GM18511 (cell line): Measurements from ENCODE around the gene PDCD6IP.
"Not testable (repeated sequence)": the region's sequence is repeated elsewhere in the genome, so short reads cannot be mapped to it uniquely, and the experiment has no call there.

Source experiments
- ATAC-seq: cut with Tn5 transposase; IDR thresholded peaks from one replicate; pipeline ENCODE4 v1.9.1; 2021; ENCODE audit warnings: mild to moderate bottlenecking, moderate library complexity; ENCODE audit not compliant: unreplicated experiment

PDCD6IP gene

DNA sequence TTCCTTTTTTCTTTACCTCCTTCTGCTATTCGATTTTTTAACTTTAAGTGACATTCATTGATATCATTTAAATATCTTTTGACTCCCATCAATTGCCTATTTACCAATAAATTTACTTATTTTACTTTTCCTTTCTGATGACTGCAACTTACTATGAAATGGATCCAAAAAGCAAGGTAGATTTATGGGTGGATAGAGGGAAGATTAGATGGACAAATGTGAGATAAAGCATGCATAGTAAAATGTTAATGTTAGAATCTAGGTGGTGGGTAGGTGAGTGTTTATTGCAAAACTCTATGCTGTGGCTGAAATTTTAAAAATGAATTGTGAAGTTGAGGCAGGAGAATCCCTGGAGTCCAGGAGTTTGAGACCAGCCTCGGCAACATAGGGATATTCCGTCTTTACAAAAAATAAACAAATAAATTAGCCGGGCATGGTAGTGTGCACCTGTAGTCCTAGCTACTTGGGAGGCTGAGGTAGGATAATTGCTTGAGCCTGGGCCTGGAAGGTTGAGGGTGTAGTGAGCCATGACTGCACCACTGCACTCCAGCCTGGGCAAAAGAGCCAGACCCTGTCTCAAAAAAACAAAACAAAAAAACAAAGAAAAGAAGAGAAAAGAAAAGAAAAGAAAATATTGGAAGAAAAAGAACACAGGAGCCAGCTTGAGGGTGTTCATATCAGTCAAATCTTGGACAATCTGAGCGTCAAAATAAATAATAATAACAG is 6.1 kb upstream of the PDCD6IP start:
- ATAC-seq: no peak

DNA sequence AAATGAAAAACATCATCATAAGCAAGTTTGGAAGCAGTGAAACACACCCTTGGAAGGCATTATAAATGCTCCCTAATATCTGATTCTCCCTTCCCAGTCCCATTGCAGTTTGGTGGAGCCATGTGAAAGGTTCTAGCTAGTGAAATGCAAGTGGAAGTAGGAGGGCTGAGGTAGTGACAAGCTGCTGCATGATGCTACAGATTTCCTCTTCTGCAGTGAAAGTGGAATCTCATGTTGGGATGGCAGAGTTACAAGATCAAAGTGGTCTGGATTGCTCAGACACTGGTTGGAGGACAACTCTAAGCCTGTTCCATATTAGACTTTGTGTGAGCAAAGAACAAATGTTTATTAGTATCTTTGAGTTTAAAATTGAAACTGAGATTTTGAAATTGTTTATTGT is 3.3 kb upstream of the PDCD6IP start:
- no peak for ATAC-seq

DNA sequence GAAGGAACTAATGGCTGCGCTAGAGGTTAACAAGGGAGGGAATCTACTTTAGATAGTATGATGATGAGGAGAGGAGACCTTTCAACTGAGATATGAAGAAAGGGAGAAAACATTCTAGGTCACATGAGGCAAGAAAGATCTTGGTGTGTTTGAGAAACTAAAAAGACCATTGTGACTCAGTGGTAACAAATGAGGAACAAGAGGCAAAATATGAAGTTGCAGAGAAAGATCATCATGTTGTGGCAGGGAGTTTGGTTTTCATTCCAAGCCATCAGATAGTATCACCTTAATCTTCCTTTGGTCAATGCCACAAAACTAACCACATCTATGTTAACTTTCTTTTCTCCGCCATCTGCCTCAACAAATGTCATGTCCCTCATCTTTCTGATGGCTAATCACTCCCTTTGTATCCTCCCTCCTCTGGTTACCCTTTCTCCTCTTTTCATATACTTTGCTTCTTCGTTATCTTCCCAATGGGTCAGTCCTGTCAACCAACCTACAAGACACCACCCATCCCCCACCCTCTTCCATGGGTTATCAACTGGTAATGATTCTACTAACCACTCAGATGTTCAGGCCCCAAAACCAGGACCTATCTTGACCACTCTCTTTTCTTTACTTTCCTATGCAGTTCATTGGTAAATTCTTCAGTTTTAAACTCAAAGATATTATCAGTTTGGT is 2.4 kb upstream of the PDCD6IP start:
- no peak for ATAC-seq

DNA sequence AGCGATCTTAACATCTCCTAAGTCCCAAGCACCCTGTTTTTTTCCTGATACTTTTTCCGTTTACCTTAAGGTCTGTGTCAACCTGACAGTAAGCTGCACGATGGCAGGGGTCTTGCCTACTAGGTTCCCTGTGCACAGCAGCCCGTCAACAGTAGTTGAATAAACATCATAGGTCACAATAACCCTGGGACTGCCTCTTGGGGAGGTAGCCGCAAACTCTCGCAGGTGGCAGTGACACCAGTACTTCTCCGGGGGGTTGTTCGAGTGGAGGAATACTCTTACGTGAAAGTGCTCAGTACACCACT is 365 bp upstream of the PDCD6IP start:
- ATAC-seq: peak; percentile 59

DNA sequence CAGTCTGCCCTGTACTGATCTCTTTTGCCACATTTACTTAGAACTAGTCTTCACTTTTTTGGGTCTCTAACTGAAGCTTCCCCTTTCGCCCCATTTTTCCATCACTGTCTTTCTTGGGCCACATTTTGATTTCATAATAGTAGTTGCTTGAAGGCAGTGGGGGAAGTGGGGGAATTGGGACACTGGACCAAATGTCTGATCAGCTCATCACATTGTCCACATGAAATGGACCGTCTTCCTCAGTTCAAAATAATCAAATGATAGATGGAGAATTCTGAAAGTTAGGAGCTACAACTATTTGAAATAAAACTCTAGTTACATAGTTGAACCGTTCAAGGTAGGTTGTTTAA is 747 bp downstream of the PDCD6IP start:
- ATAC-seq: no peak

DNA sequence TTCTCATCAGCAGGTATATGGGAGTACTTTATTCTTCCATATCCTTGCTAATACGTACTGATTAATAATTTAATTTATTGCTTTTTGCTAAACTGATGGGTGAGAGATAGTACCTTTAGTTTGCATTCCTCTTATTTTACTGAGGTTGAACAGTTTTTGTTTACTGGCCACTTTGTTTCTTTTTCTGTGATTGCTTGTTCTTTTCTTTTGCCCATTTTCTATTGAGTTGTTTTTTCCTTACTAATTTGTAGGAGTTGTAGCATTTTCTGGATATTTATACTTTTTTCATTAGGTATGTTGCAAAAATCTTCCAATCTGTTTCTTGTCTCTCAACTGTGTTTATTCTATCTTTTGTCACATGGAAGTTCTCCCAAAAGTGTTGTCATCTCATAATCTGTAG is 4.8 kb downstream of the PDCD6IP start:
- ATAC-seq: no peak

DNA sequence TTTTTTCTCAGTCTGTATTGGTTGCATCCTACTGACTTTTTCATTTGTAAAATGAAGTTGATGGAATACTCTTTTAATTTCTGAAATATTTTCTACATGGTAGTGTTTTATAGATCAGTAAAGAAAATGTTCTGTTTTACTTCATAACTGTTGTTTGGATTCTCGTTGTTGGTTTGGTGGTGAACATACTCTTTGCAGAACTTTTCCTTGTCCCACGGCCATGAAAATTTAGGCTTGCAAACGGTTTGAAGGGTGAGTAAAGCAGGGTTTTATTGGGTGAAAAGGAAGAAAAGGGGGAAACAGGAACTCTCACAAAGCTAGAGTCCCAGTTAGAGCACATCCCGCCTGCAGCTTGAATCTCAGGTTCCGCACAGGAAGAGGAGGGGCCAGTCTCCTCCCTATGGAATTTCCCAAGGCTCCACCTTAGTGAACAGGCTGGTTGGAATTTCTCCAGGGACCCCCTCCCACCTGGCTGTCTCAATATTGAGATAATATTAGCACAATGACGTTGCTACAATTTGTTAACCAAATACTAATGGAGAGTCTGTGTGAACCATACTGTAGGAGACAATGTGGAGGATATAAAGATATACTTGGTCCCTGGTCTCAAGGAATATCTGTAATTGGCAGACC is 5.6 kb downstream of the PDCD6IP start:
- no peak for ATAC-seq

DNA sequence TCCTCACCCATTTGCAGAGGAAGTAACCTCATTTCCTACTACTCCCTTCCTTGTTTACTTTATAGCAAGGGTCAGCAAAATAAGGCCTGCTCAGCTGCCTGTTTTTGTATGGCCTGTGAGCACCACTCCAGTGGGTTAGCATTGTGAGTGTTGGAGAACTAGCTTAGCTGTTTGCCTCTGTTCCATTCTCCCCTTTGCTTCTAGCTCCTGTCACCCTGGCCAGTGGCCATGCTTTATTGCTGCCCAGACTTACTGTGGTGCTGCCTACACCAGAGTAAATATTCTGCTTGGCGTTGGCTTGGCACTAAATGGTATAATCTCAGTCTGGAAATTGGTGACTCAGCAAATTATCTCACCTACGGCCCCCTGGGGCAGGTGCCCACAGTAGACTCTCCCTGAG is 8.8 kb downstream of the PDCD6IP start:
- no peak for ATAC-seq

DNA sequence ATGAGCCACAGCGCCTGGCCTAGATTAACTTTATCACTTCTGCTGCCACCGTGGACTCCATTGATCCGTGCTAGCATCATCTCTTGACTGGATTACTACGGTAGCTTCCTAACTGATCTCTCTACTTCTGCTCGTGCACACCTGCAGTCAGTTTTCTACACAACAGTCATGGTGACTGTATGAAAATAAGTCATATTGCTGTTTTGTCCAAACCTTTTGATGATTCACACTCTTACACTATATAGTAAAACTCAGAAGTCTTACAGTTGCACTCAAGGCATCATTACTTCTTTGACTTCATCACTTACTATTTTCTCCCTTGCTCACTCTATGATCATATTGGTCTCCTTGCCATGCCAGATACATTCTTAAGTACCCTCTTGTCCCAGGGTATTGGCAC is 10.1 kb downstream of the PDCD6IP start:
- no peak for ATAC-seq

DNA sequence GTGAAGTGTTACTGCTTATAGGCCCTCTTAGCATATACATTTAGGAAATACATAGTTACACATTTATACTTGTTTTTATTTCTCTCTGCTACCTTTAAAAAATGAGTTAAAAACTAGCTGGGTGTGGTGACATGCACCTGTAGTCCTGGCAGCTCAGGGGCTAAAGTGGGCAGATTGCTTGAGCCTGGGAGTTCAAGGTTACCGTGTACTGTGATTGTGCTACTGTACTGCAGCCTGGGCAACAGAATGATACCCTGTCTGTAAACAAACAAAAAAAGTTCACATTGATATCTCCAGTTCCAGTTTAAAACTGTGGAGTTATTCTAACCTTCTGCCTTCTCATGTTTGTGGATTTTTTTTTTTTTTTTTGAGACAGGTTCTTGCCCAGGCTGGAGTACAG is 12.1 kb downstream of the PDCD6IP start:
- no peak for ATAC-seq

DNA sequence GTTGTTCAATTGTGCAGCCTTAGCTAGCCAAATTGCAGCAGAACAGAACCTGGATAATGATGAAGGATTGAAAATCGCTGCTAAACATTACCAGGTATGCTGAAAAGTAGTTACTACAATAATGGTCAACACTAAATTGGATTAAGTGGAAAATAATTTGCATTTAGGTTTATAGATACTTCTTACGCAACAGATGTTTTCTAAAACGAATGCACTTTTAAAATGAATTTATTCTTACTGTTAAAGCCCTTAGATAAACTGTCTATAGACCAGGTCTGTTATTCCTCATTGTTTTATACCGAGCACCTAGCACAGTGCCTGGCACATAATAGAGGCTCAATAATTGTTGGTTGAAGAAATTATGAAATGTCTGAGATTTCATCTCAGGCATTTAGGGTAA is 23.6 kb downstream of the PDCD6IP start:
- ATAC-seq: no peak

DNA sequence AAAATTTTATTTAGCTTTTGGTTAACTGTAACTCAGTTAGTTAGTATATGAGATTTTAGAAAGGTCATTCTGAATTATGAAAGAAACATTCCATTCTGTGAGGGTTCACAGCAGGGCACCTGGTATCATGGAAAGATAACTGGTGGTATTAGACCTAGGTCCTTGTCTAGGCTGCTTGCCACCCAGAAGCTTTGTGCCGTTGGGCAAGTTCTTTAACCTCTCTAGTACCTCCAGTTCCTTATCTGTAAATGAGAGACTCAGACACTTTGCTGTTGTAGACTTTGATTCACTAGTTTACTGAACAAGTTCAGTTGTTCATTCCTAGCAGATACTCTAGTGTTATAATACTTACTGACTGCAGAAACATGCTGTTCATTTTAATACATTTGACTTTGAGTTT is 25.4 kb downstream of the PDCD6IP start:
- no peak for ATAC-seq

DNA sequence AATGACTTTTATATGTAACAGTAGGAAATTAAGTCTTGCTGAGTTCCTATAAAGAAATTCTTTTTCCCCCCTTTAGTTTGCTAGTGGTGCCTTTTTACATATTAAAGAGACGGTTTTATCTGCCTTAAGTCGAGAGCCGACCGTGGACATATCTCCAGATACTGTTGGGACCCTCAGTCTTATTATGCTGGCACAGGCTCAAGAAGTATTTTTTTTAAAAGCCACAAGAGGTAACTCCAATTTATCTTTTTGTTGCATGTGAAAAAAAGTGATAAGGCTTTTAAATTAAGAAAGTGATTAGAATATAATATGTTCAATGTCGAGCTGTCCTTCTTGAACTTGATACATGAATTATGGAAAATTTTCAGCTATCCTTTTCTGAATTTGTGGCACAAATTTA is 26.7 kb downstream of the PDCD6IP start:
- no peak for ATAC-seq

DNA sequence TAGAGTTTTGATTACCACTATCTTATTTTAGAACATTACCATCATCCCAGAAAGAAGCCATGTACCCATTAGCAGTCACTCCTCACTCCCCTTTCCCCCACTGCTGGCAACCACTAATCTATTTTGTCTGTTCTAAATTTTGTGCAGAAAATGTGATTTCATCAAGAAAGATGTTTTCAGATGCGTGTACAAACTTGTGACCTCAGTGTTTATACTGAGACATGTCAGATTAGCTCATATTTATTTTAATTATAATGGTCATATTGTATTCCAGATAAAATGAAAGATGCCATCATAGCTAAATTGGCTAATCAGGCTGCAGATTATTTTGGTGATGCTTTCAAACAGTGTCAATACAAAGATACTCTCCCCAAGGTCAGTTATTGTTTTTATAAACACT is 27.8 kb downstream of the PDCD6IP start:
- no peak for ATAC-seq

DNA sequence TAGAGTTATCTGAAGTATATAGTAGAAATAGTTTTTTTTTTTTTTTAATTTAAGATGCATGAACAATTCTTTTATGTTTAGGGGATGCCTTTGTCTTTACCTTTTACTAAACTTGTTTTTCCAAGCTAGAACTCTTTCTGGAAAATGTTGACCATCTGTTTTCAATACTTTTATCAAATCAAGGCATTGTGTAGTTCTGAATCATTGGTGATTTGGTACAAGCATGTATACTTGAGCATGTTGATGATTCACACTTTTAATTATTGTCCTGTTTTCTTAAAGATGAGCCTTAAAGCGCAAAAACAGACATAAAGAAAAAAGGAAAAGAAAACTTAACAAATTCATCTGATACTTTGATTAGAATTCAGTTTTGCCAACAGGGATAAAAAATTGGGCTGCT is 28.3 kb downstream of the PDCD6IP start:
- no peak for ATAC-seq

DNA sequence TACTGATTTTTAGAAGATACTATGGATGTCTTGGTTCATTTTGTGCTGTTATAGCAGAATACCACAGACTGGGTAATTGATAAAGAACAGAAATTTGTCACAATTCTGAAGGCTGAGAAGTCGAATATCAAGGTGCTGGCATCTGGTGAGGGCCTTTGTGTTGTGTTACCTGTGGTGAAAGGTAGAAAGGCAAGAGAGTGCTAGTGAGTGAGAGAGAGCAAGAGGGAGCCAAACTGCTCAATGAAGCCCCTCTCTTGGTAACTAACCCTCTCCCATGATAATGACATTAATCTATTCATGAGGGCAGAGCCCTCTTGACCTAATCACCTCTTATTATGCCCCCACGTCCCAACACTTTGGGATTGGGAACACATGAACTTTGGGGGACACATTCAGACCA is 31.3 kb downstream of the PDCD6IP start:
- ATAC-seq: no peak

DNA sequence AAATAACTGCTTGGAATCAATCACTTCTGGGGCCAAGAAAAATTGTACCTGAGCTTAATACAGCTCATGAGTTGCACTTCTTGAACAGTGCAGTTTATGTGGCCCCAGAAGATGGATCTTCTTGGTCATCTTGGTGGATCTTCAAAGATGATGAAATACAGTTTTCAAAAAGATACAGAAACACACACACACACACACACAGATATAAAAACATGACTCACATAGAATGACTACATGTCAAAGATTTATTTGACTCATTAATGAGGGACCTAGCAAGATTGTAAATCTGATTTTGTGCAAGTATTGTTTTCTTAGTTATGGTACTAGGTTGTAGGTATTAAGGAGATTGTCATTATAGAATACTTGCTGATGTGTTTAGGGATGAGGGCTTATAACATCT is 32.6 kb downstream of the PDCD6IP start:
- no peak for ATAC-seq

DNA sequence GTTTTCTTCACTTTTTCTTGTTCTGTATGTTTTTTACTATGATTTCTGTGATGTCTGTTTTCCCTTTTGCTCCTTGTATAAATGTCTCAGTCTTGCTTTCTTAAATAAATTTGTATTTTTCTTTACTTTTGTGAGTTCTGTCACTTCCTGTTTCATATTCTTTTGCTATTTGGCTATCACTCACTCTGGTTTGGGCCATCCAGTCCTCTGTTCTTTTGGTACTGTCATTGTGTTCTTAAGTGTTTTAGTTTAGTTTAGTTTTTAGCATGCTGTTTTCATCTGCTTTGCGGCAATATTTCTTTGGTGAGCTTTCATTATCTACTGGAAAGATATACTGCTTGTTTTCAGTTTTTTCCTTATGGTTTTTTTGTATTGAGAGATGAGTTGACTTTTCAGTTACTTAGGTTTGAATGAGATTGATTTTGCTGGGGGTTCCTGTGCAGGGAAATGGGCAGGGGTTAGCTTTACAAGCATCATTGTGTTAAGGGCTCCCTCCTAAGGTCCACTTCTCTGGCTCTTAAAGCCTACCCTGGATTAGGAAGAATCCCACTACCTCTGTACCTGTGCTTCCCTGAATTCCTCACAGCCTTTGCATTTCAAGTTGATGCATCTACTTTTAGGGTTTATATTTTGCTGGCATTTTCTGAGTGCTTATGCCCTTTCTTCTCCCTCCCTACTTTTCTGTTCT is 35.1 kb downstream of the PDCD6IP start:
- ATAC-seq: peak; percentile 56

DNA sequence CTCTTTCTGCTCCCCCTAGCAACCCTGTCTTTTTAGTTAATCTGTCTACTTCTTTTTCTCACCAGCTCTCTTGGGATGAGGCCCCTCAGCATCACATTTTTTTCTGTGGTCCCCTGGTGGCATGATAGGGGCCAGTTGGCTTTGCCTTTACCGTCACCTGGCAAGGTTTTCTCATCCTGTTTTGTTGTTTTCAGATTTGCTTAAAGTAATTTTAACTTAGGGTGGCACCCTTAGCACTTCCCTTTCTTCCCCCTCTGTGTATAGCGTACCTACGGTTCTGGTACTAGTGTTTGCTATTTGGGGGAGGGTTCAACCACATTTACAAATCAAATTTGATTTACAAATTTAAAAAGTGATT is 35.6 kb downstream of the PDCD6IP start:
- peak; percentile 32 for ATAC-seq

DNA sequence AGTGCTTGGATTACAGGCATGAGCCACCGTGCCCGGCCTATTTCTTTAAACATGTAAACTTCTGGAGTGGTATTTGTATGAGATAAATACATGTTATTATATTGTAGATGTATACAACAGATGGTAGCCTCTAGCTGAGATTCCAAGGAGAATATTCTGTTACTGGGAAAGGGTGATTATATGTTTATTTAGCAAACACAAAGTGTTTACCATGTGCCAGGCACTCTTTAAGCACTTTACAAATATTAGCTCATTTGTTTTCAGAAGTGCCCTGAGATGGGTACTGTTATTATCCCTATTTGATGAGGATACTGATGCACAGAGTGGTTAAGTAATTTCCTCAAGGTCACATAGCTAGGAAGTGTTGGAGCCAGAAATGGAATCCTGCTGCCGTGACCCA is 38.8 kb downstream of the PDCD6IP start:
- not testable (repeated sequence) for ATAC-seq

DNA sequence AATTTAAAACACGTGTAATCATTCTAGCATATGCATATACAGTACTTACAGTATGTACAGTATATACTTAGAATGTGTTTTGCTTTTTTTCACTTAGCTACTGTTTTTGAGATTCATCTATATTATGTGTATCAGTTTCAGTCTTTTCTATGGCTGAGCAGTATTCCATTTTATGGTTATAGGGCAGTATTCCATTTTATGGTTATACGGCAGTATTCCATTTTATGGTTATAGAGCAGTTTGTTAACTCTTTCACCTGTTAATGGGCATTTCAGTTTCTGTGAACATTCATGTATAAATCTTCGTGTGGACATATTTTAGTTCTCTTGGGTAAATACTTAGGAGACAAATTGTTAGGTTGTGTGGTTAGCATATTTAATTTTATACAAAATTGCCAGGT is 40.9 kb downstream of the PDCD6IP start:
- no peak for ATAC-seq

DNA sequence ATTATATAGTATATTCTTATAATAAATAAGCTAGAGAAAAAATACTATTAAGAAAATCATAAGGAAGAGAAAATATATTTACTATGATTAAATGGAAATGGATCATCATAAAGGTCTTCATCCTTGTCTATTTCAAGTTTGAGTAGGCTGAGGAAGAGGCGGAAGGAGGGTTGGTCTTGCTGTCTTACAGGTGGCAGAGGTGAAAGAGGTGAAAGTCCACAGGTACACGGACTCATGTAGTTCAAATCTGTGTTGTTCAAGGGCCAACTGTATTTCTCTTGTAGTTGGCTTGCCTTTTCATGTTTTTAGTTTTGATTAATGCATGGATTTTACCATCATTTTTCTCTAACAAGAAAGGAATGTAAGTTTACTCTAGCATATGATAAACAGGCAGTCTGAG is 41.7 kb downstream of the PDCD6IP start:
- ATAC-seq: no peak
